ENCODE results near the gene TMEM245. TPM values are rescaled to one million over a fixed set of nuclear protein-coding genes. Genes with fewer than 3 reads are reported as not detected.

TMEM245 gene
- polyA plus RNA-seq, 3 donors = 57.1 to 88.9 (median 76.0) TPM

DNA sequence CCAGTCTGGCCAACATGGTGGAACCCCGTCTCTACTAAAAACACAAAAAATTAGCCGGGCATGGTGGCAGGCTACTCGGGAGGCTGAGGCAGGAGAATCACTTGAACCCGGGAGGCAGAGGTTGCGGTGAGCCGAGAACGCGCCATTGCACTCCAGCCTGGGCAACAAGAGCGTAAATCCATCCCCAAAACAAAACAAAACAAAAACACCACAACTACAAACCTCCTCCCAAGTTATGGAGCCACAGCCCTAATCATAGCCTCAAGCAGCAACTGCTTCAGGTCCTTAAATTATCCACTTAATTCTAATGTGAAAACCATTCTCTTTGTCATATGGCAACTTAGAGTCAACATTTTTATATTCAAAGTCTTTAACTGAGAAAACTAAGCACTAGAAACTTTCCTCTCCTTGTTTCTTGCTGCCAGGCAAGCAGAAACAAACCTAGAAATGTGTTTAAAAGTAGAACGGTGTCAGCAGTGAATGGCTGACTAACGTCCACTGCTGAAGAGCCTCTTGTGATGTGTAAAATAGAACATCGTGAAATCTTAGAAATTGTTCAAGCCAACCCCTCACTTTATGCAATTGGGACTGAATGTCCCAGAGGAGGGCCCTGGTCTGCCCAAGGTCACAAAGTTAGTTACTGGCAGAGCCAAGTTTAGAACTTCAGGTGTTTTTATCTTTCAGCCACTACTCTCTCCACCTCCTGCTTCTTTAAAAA lies 5.7 kb downstream of the TMEM245 start:
- no peak for DNase-seq (ENCODE audit: extremely low read depth in 1 of 11, low read depth in 9 of 11, low spot score in 4 of 11)

DNA sequence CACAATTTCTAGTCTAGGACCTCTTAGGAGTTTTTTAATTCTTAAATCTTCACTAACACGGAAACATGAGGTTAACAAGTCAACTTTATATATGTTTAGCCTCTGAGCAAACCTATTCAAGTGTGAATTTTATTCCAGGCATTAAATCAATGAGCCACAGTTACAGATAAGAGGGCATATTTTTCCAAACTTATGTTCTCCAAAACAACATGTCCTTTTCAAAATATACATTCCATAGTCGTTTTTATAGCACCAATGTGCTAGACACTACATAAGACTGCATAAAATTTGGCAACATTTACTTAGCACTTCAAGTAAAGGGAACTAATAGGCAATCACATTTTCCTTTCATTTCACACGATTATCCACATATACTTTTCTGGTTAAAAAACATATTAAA lies 6.5 kb downstream of the TMEM245 start:
- no peak for DNase-seq (ENCODE audit: extremely low read depth in 1 of 11, low read depth in 9 of 11, low spot score in 4 of 11)

DNA sequence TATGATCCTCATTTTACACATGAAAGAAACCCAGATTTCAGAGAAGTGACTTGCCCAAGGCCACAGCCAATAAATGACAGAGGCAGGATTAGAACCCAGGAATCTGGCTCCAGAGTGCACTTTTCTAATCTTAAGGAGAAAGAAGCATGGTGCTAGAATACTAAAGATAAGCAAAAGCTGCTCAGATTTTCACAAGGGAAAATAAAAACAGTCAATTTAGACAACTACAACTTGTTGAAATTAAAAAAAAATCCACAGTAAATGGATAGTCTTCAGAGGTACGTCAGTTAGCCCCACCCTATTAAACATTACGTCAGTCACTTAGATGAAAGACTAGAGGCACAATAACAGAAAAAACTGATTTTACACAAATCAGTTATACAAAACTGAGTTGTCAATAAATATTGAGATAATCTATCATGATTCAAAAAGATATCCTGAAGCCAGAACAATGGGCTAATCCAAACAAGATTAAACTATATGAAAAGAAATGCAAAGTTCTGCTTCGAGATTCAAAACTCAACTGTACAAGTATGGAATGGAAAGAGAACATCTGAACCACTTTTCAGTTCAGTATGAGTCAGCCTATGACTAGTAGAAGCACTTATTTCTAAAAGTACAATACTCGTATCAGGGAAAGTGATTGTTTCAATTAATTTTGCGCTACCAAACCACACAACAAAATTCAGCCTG lies 9.3 kb downstream of the TMEM245 start:
- DNase-seq (ENCODE audit: extremely low read depth in 1 of 11, low read depth in 9 of 11, low spot score in 4 of 11) = no peak

DNA sequence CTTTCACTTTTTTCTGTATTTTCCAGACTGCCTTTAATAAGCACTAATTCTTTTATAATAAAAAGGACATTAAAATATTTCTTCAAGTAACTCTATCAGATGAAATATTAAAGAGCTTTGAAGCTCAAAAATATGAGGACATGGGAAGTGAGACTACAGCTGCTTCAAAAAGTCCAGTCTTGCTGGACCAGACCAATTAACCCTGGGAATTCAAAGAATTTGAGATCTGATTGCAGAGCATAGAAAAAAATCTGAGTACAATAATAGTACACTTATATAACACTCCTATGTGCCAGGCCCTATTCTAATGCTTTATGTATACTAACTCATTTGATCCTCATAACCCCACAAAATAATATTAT lies 9.8 kb downstream of the TMEM245 start:
- DNase-seq (ENCODE audit: extremely low read depth in 1 of 11, low read depth in 9 of 11, low spot score in 4 of 11) = no peak

DNA sequence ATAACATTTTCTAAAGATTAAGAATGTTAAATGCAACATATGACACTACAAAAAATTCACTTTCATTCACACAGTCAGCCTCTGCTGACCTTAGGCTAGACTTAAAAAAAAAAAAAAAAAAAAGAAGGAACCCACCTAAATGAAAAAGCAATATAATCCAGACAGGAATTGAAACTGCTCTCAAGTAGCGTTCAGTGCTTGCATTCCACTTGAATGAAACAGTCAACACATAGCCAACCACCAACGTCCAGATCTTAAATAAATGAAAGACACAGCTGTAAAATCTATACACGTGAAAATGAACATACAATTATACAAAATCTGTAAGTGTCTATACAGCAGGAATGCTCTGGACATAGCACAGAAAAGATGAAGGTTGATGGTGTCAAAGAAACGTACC lies 11.4 kb downstream of the TMEM245 start:
- DNase-seq (ENCODE audit: extremely low read depth in 1 of 11, low read depth in 9 of 11, low spot score in 4 of 11) = no peak

DNA sequence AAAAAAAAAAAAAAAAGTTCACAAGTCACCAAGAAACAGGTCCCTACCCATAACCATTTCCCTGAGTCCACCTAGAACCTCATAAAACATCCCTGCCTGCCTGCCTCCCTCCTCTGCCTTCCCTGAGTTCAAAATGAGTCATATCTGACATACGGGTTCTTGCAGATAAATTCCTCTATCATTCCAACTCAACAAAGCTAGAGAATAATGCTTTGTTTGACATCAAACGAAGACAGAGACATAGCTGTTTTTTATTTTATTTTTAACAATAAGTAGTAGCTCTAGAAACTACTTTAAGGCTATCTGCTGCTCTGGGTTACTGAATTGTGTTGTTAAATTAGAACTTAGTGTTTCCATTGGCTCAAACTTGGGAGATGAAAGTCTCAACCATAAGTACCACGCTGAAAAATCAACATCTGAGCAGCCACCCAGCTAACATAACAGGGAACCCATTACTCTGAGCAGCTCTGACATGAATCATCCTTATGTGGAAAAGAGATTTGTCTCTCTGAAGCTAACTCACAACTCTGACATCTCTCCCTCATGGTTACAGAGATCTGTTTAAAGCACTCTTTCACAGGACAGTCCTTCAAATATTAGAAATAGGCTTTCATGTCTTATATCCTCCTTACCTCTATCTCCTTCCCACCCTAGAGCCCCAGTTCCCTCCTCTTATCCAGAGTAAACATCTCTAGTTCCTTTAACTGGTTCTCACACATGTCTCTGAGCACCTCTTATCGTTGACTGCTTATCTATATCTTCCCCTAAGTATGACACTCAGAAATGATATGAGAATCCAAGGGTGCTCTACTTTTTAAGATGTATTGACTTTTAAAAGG lies 12.1 kb downstream of the TMEM245 start:
- DNase-seq (ENCODE audit: extremely low read depth in 1 of 11, low read depth in 9 of 11, low spot score in 4 of 11) = no peak

DNA sequence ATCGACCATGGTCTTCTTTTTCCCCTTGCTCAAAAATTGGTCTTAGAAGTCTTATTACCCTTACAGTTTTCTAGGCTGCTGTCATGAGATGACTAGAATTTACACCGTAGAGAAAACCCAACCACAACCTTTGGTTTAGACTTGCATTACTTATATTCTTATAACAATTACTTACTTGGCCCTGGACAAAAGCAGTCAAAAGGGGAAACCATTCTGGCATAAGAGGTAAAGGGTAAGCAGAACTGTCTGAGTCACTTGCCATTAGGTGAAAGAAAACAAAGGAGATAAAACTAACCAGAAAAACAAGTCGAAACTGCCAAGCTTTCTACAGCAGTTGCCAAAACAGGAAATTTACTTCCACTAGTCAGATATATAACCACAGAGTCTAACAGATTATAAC lies 17.9 kb downstream of the TMEM245 start:
- DNase-seq (ENCODE audit: extremely low read depth in 1 of 11, low read depth in 9 of 11, low spot score in 4 of 11) = no peak

DNA sequence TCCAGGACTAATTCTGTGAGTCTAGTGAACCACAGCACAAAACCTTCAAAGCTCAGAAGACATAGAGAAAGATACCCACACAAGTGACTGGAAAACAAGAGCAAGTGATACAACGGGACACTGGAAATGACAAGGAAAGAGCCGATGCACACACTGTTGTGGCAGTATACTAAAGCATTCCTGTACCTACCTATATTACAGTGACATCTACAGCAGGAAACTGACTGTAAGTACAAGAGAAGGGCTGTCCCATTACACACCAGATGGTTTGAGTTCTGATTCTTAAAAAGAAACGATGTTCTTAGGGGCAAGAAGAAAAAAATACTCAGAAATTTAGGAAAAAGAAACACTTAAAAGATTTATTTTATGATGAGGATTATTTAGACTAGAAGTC lies 18.5 kb downstream of the TMEM245 start:
- DNase-seq (ENCODE audit: extremely low read depth in 1 of 11, low read depth in 9 of 11, low spot score in 4 of 11) = no peak

DNA sequence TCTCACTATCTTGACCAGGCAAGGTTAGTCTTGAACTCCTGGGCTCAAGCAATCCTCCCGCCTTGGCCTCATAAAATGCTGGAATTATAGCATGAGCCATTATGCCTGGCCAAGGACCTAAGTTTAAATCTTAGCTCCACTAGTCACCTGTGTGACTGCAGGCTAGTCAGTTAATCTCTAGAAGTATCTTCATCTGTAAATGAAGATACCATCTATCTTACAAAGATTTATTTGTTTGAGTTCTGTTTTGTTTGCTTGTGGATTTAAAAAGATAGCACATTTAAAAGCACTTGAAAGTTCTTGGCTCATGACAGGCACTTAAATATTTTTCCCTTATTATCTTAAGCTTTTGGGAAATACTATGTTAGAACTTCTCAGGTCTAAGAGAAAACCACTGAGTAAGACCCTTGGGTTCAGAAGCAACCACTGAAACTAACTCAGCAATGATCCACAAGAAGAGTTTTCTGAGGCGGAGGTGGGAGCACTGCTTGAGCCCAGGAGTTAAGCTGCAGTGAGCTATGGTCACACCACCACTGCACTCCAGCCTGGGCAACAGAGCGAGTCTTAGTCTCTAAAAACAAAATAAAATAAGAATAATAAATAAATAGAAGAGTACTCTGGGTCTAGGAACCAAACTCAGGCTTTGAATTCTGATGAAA lies 19.1 kb downstream of the TMEM245 start:
- no peak for DNase-seq (ENCODE audit: extremely low read depth in 1 of 11, low read depth in 9 of 11, low spot score in 4 of 11)

DNA sequence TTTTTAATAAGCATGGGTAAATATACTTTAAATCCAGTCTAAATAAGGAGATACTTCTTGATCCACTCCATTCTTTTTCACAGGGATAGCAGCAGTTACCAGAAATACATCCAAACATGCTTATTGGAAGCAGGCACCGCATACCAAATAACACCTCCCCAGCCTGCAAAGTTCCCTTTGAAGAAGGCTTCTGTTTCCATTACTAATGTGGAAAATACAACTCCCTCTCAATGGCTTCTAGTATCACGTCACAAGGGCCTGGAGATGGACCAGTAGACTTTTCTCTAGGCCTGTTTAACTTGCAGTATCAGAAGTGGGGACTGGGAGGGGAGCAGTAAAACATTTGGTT lies 20.8 kb downstream of the TMEM245 start:
- no peak for DNase-seq (ENCODE audit: extremely low read depth in 1 of 11, low read depth in 9 of 11, low spot score in 4 of 11)

DNA sequence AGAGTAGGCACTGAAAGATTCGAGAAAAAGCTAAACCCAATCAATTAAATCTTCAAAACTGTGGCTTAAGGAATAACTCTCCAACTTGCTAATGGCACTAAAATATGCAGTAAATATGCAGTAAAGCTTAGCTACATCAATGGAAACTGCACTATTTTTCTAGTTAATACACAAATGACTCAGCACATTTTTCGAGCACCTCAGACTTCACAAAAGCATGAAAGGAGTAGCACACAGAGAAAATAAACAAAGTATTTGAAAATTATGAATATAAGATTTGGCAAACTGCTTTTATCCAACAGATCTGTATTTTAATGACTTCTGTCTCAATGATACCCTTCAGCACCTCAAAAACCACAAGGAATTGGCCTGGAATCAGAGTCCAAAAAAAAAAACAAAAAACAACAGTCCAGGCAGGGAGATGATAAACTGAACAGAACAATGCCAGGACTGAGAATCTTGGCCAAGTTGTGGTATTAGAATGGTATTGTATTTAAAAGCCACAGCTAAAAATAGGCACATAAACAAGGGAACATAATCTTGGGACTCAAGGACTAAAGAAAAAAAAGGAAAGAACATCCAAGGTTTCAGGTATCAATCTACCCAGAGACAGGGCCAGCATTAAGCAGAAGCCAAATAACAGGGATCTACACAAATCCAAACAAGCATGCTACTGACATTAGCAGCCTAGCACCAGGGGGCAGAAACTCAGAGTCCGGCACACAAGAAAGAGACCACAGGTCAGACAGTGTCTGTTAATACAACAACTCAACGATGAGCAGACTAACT lies 21.4 kb downstream of the TMEM245 start:
- peak in 3 of 11 donors; percentile 14 to 24 (median 15) for DNase-seq (ENCODE audit: extremely low read depth in 1 of 11, low read depth in 9 of 11, low spot score in 4 of 11)

DNA sequence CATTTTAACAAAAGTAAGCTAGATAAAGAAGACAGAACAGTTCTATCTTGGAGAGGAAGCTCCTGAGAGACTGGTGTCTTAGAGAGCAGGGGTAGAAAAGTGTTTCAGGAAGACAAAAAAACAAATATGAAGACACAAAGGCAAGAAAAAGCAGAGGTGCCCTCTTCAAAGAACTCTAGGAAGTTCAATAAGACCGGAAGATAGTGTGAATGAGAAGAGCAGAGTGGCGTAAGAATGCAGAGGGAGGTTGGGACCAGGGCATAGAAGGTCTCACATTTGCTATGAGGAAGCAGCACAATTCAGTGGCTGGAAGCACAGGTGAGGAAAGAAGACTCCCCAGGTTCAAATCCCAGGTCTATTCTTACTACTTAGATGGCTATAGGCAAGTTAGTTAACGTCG lies 22.6 kb downstream of the TMEM245 start:
- DNase-seq (ENCODE audit: extremely low read depth in 1 of 11, low read depth in 9 of 11, low spot score in 4 of 11) = no peak

DNA sequence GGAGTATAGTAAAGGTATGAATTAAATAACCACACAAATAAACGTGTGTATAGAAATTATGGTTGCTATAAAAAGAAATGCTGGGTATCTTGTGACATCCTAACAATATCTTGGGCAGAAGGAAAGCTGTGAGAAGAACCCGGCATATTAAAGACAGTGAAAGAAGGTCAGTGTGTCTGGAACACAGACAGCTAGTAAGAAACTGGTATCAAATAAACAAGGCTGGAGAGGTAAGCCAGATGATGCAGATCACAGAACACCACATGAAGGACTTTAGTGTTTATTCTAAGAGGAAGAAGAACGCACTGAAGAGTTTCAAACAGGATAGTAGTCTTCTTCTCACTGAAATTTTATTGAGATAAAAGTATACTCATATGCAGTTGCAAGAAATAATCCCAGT lies 24.4 kb downstream of the TMEM245 start:
- no peak for DNase-seq (ENCODE audit: extremely low read depth in 1 of 11, low read depth in 9 of 11, low spot score in 4 of 11)

DNA sequence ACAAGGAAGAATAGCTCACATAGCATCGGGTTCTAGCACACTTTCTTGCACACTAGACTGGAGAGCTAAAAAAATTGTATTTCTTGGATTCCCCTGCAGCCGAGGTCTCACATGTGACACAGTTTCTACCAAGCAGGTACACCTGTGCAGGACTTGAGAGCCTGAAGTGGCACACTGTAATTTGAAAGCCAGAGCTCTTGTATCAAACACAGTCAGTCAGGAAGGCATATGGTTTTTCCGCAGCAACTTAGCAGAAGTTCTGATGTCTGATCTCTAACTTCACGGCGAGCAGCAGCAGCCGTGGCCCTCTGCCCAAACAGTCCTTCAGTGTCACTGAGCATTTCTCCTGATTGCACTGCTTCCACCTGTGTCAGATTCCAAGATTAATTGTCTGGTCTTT lies 25.5 kb downstream of the TMEM245 start:
- DNase-seq (ENCODE audit: extremely low read depth in 1 of 11, low read depth in 9 of 11, low spot score in 4 of 11) = no peak

DNA sequence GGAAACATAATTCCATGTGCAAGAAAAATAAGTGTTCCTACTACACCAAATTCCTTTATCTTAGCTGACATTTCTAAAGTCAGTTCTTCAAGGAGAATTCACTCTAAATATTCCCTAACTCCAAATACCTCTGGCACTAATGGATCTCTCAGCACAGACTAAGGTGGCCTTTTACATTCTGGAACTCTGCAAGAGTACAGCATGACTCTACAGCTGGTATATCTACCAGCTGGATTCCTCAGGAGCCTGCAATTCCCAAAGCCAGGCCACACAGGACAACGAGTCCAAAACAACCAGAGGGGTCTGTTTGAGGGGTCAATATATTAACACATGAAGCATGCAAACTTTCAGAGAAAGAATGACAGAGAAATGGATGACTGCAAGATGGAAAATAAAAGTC lies 27.2 kb downstream of the TMEM245 start:
- no peak for DNase-seq (ENCODE audit: extremely low read depth in 1 of 11, low read depth in 9 of 11, low spot score in 4 of 11)

DNA sequence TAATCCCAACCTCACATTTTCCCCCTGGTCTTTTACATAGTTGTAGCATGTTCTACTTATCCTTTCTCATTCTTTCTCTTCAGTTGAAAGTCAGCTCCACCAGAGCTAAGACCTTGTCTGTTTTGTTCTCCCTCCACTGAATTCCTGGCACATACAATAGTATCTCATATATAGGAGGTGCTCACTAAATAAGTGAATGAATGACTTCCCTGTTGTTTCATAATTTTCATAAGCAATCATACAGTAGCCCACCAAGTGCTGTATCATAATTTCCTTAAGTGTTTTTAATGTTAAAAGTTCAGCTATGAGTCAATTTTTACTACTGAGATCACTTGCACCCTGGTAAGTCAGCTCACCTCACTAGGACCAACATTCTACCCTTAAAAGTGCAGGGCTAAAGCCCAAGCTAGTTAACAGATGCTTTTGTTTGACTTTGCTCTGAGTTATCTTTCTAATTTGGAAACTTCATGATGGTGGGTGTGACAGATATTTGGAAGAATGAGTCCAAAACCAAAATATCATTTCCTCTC lies 27.6 kb downstream of the TMEM245 start:
- no peak for DNase-seq (ENCODE audit: extremely low read depth in 1 of 11, low read depth in 9 of 11, low spot score in 4 of 11)

DNA sequence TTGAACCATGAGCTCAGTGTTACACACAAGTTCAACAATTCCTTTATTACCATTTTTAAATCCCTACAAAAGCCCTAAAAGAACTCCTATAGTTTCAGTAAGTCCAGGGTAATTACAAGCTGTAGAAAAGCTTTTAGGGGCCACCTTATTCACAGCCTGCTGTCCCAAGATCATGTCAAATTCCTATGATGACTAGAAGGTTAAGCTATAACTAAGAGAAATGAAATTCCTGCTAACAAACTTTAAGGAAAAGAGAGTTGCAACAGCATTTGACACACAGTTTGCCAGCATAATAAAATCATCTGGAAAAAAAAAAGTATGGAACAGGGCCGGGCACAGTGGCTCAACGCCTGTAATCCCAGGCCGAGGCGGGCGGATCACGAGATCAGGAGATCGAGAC lies 31.5 kb downstream of the TMEM245 start:
- no peak for DNase-seq (ENCODE audit: extremely low read depth in 1 of 11, low read depth in 9 of 11, low spot score in 4 of 11)

DNA sequence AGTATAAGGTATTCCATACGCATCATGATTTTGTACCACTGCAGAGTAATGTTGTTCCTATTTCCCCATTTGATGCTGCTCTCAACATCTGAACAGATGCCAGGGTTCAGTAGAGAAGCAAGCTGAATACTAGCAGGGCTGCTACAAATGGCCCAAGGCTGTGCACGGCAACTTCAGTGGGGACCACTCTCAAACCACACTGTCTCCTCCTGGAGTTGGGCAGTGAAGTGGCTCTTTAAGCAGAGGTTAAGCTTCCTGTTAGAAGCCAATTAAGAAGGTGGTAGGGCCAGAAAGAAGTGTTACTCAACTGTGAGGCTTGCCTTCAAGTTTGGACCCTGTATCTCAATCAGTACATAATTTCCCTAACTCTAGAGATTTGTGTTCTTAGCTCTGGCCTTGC lies 32.0 kb downstream of the TMEM245 start:
- no peak for DNase-seq (ENCODE audit: extremely low read depth in 1 of 11, low read depth in 9 of 11, low spot score in 4 of 11)

DNA sequence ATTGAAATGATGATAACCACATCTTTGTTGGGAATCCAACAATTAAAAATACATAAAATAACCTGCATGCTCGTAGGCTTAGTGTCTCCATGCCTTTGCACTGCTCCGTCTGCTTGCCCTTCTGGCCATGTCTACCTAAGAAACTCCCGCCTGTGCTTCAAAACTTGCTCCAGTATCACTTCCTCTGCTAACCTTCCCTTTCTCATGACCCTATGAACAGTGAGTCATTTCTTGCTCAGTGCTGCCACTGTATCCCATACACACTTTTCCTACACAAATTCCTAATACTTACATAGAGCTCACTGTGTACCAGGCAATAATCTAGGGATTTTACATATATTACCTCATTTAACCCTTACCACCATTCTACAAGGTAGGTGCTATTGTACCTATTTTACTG lies 33.5 kb downstream of the TMEM245 start:
- DNase-seq (ENCODE audit: extremely low read depth in 1 of 11, low read depth in 9 of 11, low spot score in 4 of 11) = no peak
